Left lung (tissue), 10 donors: ENCODE measurements around the gene SUPT4H1. TPM values are rescaled to one million over a fixed set of nuclear protein-coding genes. Genes with fewer than 3 reads are reported as not detected.

Source experiments
- ATAC-seq: fragments of 200-7000 bp; cut with Tn5 transposase; one replicate; pipeline ENCODE4 v1.9.1; 2020; ENCODE audit warnings: moderate library complexity
- DNase-seq, 4 donors: peaks; one replicate each; pipeline ENCODE4 v3.0.0-alpha.2; 2013 to 2020
- H3K27ac ChIP-seq, 2 donors: fragments of 200-600 bp; sonication (generic) in 1 of 2; one replicate each; pipeline versions ENCODE4 v1.5.0 to v1.8.0; 2020 to 2021
- H3K27me3 ChIP-seq, 2 donors: fragments of 200-600 bp; sonication (generic) in 1 of 2; one replicate each; pipeline versions ENCODE4 v1.5.0 to v1.8.0; 2020 to 2021
- H3K36me3 ChIP-seq, 2 donors: fragments of 200-600 bp; sonication (generic) in 1 of 2; one replicate each; pipeline versions ENCODE4 v1.5.0 to v1.8.0; 2020 to 2021
- H3K4me1 ChIP-seq, 2 donors: fragments of 200-600 bp; one replicate each; pipeline ENCODE4 v1.8.0; 2021
- H3K4me3 ChIP-seq, 2 donors: fragments of 200-600 bp; sonication (generic) in 1 of 2; one replicate each; pipeline versions ENCODE4 v1.5.0 to v1.8.0; 2020 to 2021; ENCODE audit warnings: mild to moderate bottlenecking in 1 of 2
- H3K9me3 ChIP-seq, 2 donors: fragments of 200-600 bp; sonication (generic) in 1 of 2; one replicate each; pipeline versions ENCODE4 v1.5.0 to v1.8.0; 2020 to 2021
- intact Hi-C, 2 donors: fragments of 100-400 bp; cut with DNase I; formaldehyde crosslinking; loops; one replicate each; pipeline versions ENCODE4 v1.11.2 to v1.14.2; 2022
- polyA plus RNA-seq, 6 donors: library from polyadenylated mRNA; unstranded; fragments of 120-200 nt; gene quantifications; one replicate each; pipeline ENCODE4 v1.2.1, GENCODE V29; 2013; ENCODE audit not compliant: insufficient read length in 6 of 6
- total RNA-seq, 2 donors: library from RNA; stranded (reverse); fragmentation: NEBNext Ultra II Directional; extraction: Animal tissue kit (Norgen Biotek cat#: 25700); gene quantifications; one replicate each; pipeline ENCODE4 v1.2.1, GENCODE V29; 2021
- TF ChIP-seq, protein P1 (sequence below), 2 donors: fragments of 200-600 bp; sonication (generic) in 1 of 2; IDR thresholded peaks; one replicate each; pipeline versions ENCODE4 v1.5.0 to v1.8.0; 2021; ENCODE audit warnings: antibody characterized with exemption in 2 of 2
- donor health status: DM: no; HTN: yes; CAD: no.
- donor health status: DM: no; HTN: no; CAD: no.

Gene SUPT4H1
- total and polyA plus RNA-seq, 8 donors = 68.4 to 139 (median 124) TPM

DNA sequence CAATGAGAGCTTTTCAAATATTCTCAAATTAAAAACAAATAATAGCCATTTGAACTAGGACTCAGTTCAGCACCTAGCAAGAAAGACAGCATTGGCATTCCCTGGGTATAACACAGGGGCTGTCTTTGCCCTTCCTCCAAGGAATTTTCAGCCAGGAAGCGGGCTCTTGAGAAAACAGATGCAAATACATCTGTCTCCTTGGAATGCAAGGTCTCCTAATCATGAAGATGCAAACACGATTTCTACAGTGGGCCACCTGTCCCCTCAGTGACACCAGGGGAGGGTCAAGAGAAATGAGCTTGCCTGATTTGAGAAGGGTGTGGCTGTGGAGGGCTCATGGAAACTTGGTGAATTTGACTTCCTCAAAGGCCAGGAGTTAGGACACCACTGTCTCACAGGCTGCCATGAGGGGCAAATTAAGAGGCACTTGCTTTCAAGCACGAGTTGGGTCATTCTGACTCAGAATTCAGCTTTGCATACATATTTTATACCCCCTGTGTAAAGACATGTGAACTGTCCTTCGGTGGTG lies 24.5 kb upstream of the SUPT4H1 start:
- intact Hi-C loops = no loop called here

DNA sequence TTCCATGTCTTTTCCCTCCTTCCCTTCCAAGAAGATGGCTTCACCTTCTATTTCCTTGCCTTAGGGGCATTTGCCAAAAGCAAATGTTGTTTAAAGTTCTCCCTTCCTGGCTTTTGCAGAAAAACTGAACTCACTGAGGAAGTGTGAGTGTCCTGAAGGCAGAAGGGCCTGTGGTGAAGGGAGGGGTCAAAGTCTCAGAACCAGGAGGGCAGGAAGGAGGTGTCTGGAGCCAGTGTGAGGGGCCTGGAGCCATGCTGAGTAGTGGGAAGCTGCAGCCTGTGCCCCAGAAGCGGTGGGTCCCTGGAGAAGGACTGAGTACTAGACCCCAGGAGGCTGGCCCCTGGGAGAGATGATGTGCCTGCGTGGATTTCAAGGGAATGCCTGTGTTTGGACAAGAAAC lies 23.8 kb upstream of the SUPT4H1 start:
- TF ChIP-seq, protein P1, sequence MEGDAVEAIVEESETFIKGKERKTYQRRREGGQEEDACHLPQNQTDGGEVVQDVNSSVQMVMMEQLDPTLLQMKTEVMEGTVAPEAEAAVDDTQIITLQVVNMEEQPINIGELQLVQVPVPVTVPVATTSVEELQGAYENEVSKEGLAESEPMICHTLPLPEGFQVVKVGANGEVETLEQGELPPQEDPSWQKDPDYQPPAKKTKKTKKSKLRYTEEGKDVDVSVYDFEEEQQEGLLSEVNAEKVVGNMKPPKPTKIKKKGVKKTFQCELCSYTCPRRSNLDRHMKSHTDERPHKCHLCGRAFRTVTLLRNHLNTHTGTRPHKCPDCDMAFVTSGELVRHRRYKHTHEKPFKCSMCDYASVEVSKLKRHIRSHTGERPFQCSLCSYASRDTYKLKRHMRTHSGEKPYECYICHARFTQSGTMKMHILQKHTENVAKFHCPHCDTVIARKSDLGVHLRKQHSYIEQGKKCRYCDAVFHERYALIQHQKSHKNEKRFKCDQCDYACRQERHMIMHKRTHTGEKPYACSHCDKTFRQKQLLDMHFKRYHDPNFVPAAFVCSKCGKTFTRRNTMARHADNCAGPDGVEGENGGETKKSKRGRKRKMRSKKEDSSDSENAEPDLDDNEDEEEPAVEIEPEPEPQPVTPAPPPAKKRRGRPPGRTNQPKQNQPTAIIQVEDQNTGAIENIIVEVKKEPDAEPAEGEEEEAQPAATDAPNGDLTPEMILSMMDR (IDR thresholded peaks at IDR 0.05) = no peak
- Histone ChIP-seq H3K4me1 (peaks cover 4 to 5% of the 10 kb centered on the region in 2 donors), H3K4me3 (no peak overlapping the region), H3K27ac (no peak overlapping the region), H3K27me3 (no peaks in the 10 kb centered on the region), H3K9me3 (no peaks in the 10 kb centered on the region), H3K36me3 (no peaks in the 10 kb centered on the region)
- ATAC-seq = no peak
- intact Hi-C loops = no loop called here
- DNase-seq = no peak

More for the DNA sequence above, 24.5 kb upstream of the SUPT4H1 start:
- TF ChIP-seq, protein P1 (IDR thresholded peaks at IDR 0.05) = no peak
- no peaks in the 10 kb centered on the region for H3K27me3 ChIP-seq
- no peaks in the 10 kb centered on the region for H3K9me3 ChIP-seq
- no peak overlapping the region for H3K4me3 ChIP-seq
- ATAC-seq = peak; percentile 15
- peaks cover 5 to 10% of the 10 kb centered on the region in 2 donors for H3K4me1 ChIP-seq
- DNase-seq = no peak
- H3K36me3 ChIP-seq = no peaks in the 10 kb centered on the region
- H3K27ac ChIP-seq = no peak overlapping the region

DNA sequence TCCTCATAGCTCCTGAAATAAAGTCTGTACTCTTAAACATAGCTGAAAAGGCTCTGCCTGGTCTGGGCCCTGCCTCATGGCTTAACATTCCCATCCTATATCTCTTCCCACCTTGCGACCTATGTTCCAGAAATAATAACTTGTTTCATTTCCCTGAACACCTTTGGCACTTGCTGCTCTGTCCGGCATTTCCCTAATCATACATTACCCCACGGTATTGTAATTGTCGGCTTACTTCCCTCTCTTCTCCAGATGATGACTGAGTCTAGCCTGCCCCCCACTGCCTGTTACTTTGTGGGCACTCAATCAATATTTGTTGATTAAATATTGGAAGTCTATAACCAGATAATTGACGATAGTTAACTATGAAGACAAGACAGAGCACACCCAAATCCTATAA lies 23.3 kb upstream of the SUPT4H1 start:
- H3K27me3 ChIP-seq = no peaks in the 10 kb centered on the region
- peaks cover 0 to 5% of the 10 kb centered on the region in 2 donors for H3K4me1 ChIP-seq
- no peaks in the 10 kb centered on the region for H3K36me3 ChIP-seq
- ATAC-seq = no peak
- no peak overlapping the region for H3K4me3 ChIP-seq
- DNase-seq = no peak
- TF ChIP-seq, protein P1 (IDR thresholded peaks at IDR 0.05) = no peak
- H3K9me3 ChIP-seq = no peaks in the 10 kb centered on the region
- intact Hi-C loops = no loop called here
- H3K27ac ChIP-seq = no peak overlapping the region

DNA sequence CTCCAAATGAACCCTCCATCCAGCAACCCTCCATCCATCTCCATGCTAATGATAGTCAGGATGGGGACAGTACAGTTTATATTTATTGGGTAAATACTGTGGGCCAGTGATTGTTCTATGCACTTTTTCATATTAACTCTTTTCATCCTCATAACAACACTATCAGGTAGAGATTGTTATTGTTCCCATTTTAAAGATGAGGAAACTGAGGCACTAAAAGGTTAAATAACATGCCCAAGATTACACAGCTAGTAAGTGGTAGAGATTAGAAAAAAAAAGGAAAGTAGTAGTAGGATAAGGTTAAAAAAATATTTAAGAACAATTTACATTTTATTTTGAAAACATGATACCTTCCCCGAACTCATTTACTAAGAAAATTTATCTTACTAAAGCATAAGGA lies 21.9 kb upstream of the SUPT4H1 start:
- H3K27me3 ChIP-seq = no peaks in the 10 kb centered on the region
- H3K4me1 ChIP-seq = peaks cover 0 to 5% of the 10 kb centered on the region in 2 donors
- intact Hi-C loops = no loop called here
- TF ChIP-seq, protein P1 (IDR thresholded peaks at IDR 0.05) = no peak
- H3K4me3 ChIP-seq = no peak overlapping the region
- H3K27ac ChIP-seq = no peak overlapping the region
- H3K36me3 ChIP-seq = no peaks in the 10 kb centered on the region
- no peaks in the 10 kb centered on the region for H3K9me3 ChIP-seq
- DNase-seq = no peak
- ATAC-seq = no peak

DNA sequence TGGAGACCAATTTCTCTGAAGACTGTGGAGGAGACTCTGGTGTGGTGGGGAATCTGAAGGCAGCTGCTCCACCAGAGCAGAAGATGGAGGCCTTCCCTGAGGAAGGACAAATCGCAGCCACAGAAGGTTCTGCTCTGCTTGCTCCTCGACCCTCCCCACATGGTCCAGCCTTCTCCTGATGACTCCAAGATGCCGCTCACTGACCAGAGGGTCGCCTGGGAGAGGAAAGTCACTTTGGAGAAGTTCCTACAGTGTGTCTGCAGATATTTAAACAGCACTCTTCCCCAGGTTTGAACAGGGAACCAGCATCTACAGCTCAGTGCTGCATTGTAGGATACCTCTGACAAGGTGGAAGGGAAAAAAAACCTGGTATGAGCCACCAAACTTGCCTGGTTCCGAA lies 21.0 kb upstream of the SUPT4H1 start:
- DNase-seq = no peak
- no peak overlapping the region for H3K4me3 ChIP-seq
- peaks cover 0 to 5% of the 10 kb centered on the region in 2 donors for H3K4me1 ChIP-seq
- ATAC-seq = no peak
- no peaks in the 10 kb centered on the region for H3K9me3 ChIP-seq
- no peaks in the 10 kb centered on the region for H3K27me3 ChIP-seq
- TF ChIP-seq, protein P1 (IDR thresholded peaks at IDR 0.05) = no peak
- intact Hi-C loops = no loop called here
- no peak overlapping the region for H3K27ac ChIP-seq
- H3K36me3 ChIP-seq = no peaks in the 10 kb centered on the region
